ENCODE measurements around the gene SUPT3H. TPM values are rescaled to one million over a fixed set of nuclear protein-coding genes. Genes with fewer than 3 reads are reported as not detected.

SUPT3H gene
- total RNA-seq, 2 donors from 2014 or later = 5.3 to 6.6 TPM

- no peaks in the 10 kb centered on the region for H3K36me3 ChIP-seq
- no peak overlapping the region for H3K4me3 ChIP-seq
- H3K9me3 ChIP-seq = no peaks in the 10 kb centered on the region
- no peak overlapping the region for H3K27ac ChIP-seq
- no peaks in the 10 kb centered on the region for H3K4me1 ChIP-seq (ENCODE audit: control insufficient read depth in 1 of 2, low read depth in 2 of 2)
- TF ChIP-seq, protein P1, sequence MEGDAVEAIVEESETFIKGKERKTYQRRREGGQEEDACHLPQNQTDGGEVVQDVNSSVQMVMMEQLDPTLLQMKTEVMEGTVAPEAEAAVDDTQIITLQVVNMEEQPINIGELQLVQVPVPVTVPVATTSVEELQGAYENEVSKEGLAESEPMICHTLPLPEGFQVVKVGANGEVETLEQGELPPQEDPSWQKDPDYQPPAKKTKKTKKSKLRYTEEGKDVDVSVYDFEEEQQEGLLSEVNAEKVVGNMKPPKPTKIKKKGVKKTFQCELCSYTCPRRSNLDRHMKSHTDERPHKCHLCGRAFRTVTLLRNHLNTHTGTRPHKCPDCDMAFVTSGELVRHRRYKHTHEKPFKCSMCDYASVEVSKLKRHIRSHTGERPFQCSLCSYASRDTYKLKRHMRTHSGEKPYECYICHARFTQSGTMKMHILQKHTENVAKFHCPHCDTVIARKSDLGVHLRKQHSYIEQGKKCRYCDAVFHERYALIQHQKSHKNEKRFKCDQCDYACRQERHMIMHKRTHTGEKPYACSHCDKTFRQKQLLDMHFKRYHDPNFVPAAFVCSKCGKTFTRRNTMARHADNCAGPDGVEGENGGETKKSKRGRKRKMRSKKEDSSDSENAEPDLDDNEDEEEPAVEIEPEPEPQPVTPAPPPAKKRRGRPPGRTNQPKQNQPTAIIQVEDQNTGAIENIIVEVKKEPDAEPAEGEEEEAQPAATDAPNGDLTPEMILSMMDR (IDR thresholded peaks at IDR 0.05) = no peak
- ATAC-seq (ENCODE audit: insufficient number of reproducible peaks, low FRiP score, low read depth) = no peak
- H3K27me3 ChIP-seq (replicated peaks; ENCODE audit: insufficient read depth) = no peaks in the 10 kb centered on the region
- DNase-seq (ENCODE audit: low spot score) = no peak
Observed at GRCh38 chr6:44966449-44967092, 411.2 kb downstream of the SUPT3H start.

DNA sequence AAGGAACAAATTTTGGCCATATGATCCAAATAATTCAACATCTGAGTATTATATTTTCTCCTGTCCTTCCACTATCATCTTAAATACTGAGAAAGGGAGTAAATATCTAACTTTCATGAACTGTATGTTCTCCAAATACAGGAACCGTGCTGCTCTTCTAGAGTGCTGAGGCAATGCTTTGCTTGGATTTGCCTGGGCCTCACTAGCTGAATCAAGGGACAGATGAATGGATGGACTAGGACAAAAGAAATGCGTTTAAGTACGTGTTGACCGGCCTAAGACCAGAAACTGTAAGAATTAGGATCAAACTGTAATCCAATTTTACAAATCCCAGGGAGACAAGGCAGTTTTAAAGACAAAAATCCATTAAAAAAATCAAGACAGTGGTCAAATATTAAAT, 412.0 kb downstream of the SUPT3H start:
- ATAC-seq (ENCODE audit: insufficient number of reproducible peaks, low FRiP score, low read depth) = no peak
- Histone ChIP-seq H3K27ac (no peak overlapping the region), H3K36me3 (no peaks in the 10 kb centered on the region)

GRCh38 chr6:44960898-44961297, 416.8 kb downstream of the SUPT3H start:
- TF ChIP-seq, protein P1 (IDR thresholded peaks at IDR 0.05) = no peak
- Histone ChIP-seq H3K27ac (no peak overlapping the region), H3K4me1 (ENCODE audit: control insufficient read depth in 1 of 2, low read depth in 2 of 2) (no peaks in the 10 kb centered on the region), H3K27me3 (replicated peaks; ENCODE audit: insufficient read depth) (no peaks in the 10 kb centered on the region), H3K36me3 (no peaks in the 10 kb centered on the region), H3K4me3 (no peak overlapping the region), H3K9me3 (no peaks in the 10 kb centered on the region)
- DNase-seq (ENCODE audit: low spot score) (no peak), ATAC-seq (ENCODE audit: insufficient number of reproducible peaks, low FRiP score, low read depth) (no peak)

More for the DNA sequence above, 412.0 kb downstream of the SUPT3H start:
- Histone ChIP-seq H3K4me3 (no peak overlapping the region), H3K27me3 (replicated peaks; ENCODE audit: insufficient read depth) (no peaks in the 10 kb centered on the region), H3K9me3 (no peaks in the 10 kb centered on the region), H3K4me1 (ENCODE audit: control insufficient read depth in 1 of 2, low read depth in 2 of 2) (no peaks in the 10 kb centered on the region)
- TF ChIP-seq, protein P1 (IDR thresholded peaks at IDR 0.05) = no peak
- DNase-seq (ENCODE audit: low spot score) = no peak

GRCh38 chr6:44959651-44960050, 418.1 kb downstream of the SUPT3H start:
- DNase-seq (ENCODE audit: low spot score) = no peak
- Histone ChIP-seq H3K27me3 (replicated peaks; ENCODE audit: insufficient read depth) (no peaks in the 10 kb centered on the region), H3K36me3 (no peaks in the 10 kb centered on the region), H3K9me3 (no peaks in the 10 kb centered on the region), H3K4me1 (ENCODE audit: control insufficient read depth in 1 of 2, low read depth in 2 of 2) (no peaks in the 10 kb centered on the region), H3K4me3 (no peak overlapping the region), H3K27ac (no peak overlapping the region)
- no peak for ATAC-seq (ENCODE audit: insufficient number of reproducible peaks, low FRiP score, low read depth)
- TF ChIP-seq, protein P1 (IDR thresholded peaks at IDR 0.05) = no peak

GRCh38 chr6:44957156-44957555, 420.6 kb downstream of the SUPT3H start:
- no peaks in the 10 kb centered on the region for H3K9me3 ChIP-seq
- H3K4me1 ChIP-seq (ENCODE audit: control insufficient read depth in 1 of 2, low read depth in 2 of 2) = no peaks in the 10 kb centered on the region
- DNase-seq (ENCODE audit: low spot score) = no peak
- no peak overlapping the region for H3K27ac ChIP-seq
- TF ChIP-seq, protein P1 (IDR thresholded peaks at IDR 0.05) = no peak
- ATAC-seq (ENCODE audit: insufficient number of reproducible peaks, low FRiP score, low read depth) = no peak
- H3K27me3 ChIP-seq (replicated peaks; ENCODE audit: insufficient read depth) = no peaks in the 10 kb centered on the region
- H3K4me3 ChIP-seq = no peak overlapping the region
- H3K36me3 ChIP-seq = no peaks in the 10 kb centered on the region
